GM04504 (cell line): Measurements from ENCODE around the gene TCF23.
A peak's percentile ranks its signal among the peaks of the same experiment; 100 is the strongest.

ENCODE experiments used
- DNase-seq: peaks from one replicate; pipeline ENCODE4 v3.0.0-alpha.2; 2012; ENCODE audit warnings: low read depth

Gene TCF23

GRCh38 chr2:27128668-27129571 is 19.9 kb upstream of the TCF23 start:
- DNase-seq = no peak

- DNase-seq = no peak
Measured at GRCh38 chr2:27130396-27130795, 18.4 kb upstream of the TCF23 start.

- DNase-seq = no peak
Measured at GRCh38 chr2:27131429-27131828, 17.4 kb upstream of the TCF23 start.

- no peak for DNase-seq
Measured at GRCh38 chr2:27133195-27133875, 15.5 kb upstream of the TCF23 start.

- peak; percentile 88 for DNase-seq
Measured at GRCh38 chr2:27133905-27134780, 14.7 kb upstream of the TCF23 start, which contains the start of gene PREB. Gene PREB (minus strand): TSS chr2:27134636. CDS start chr2:27134421, 215 bp downstream.

- DNase-seq = no peak
Measured at GRCh38 chr2:27134781-27135477, 13.9 kb upstream of the TCF23 start.

- DNase-seq = no peak
Measured at GRCh38 chr2:27135478-27135955, 13.3 kb upstream of the TCF23 start.

GRCh38 chr2:27136751-27137150 is 12.1 kb upstream of the TCF23 start:
- no peak for DNase-seq

GRCh38 chr2:27137322-27137935 is 11.4 kb upstream of the TCF23 start:
- DNase-seq = no peak

- DNase-seq = no peak
Measured at GRCh38 chr2:27138111-27138510, 10.7 kb upstream of the TCF23 start.

GRCh38 chr2:27139310-27139709 is 9.5 kb upstream of the TCF23 start, which contains the start of gene PRR30:
Gene PRR30 (minus strand): TSS chr2:27139410. CDS start chr2:27138329, 1,081 bp downstream.
- DNase-seq = no peak

- no peak for DNase-seq
Measured at GRCh38 chr2:27143285-27143684, 5.5 kb upstream of the TCF23 start.

GRCh38 chr2:27145682-27146081 is 3.1 kb upstream of the TCF23 start:
- no peak for DNase-seq

- DNase-seq = no peak
Measured at GRCh38 chr2:27147935-27148334, 869 bp upstream of the TCF23 start.

- no peak for DNase-seq
Measured at GRCh38 chr2:27149570-27150405, 984 bp downstream of the TCF23 start.

GRCh38 chr2:27150639-27151230 is 1.9 kb downstream of the TCF23 start:
- no peak for DNase-seq

GRCh38 chr2:27152102-27152795 is 3.4 kb downstream of the TCF23 start:
- no peak for DNase-seq

- DNase-seq = no peak
Measured at GRCh38 chr2:27152796-27153464, 4.1 kb downstream of the TCF23 start.
